HG02840 (cell line): Measurements from ENCODE around the gene FRMD4A.

ENCODE experiments used
- ATAC-seq: cut with Tn5 transposase; IDR thresholded peaks from one replicate; pipeline ENCODE4 v1.9.1; 2021; ENCODE audit warnings: mild to moderate bottlenecking, moderate library complexity, moderate number of reproducible peaks; ENCODE audit not compliant: unreplicated experiment, low FRiP score

FRMD4A gene

DNA sequence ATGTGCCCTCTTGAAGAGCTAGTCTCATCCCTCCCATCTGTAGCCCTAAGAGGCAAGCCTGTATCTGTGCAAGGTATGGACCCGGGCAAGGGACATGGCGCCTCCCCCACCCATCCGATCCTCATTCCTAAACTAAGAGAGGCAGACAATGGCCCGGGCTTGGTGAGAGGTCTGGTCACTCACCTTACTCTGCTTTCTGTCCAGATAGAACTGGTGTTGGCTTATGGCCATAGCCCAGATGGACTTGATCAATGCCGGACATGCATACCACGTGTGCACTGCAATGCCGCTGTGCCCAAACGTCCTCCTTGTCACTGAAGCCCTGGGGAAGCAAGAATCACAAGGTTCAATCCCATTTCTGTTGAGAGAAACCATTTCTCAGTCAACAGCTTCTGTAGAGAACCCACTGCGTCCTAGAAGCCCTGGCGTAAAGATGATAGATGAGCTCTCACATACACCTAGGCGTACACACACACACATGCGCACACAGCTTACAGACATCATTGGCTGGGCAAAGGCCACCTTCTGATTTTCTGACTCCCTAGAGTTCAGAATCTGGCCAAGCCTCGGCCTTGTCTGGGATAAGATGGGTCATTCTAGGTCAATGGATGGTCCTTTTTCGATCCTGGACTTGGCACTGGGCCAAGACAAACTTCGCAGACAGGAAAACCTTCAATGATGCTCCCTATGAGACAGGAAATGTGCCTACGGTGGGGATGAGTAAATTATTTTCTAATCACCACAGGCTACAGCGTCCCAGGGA is 629.4 kb downstream of the FRMD4A start:
- no peak for ATAC-seq

DNA sequence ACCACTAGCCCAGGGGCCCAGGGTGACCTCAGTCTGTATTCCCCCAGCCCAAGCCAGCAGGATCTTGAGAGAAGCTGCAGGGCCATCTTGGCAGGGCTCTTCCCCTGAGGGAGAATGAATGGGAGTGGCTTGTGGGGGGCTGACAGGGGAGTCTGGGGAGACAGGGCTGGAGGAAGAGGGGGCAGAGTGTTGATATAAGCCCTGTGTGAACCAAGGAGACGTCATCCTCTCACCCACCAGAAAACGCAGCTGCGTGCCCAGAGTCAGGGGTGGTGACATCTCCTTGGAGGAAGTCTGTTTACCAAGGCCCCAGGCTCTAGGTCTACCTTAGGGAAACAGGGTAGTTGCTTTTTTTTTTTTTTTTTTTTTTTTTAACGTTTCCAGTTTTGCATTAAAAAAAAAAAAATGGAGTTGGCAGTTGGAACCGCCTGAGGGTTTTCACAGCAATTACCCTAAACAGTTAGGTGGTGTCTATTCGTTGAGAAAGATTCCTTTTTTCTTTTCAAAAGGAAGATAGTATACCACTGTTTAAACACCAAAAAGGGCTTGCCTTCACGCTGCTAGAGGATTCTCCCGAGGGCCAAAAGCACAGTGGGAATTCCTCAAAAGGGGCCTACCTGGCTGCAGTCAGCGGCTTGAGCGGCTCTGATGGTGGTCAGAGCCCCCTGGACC is 630.1 kb downstream of the FRMD4A start:
- ATAC-seq = no peak

DNA sequence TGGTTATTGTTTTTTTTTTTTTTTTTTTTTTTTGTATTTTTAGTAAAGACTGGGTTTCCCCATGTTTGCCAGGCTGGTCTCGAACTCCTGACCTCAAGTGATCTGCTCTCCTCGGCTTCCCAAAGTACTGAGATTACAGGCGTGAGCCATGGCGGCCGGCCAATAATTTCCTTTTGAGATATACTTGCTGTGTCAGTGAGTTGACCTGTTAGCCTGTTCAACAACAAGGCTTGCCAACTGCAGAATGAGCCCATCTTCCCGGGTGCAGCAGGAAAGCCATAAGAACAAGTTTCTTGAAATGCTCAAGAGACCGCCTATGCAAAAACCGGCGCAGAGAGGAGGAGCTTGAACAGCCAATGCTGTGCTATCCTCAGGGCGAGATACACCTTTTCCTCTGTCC is 631.5 kb downstream of the FRMD4A start:
- no peak for ATAC-seq

DNA sequence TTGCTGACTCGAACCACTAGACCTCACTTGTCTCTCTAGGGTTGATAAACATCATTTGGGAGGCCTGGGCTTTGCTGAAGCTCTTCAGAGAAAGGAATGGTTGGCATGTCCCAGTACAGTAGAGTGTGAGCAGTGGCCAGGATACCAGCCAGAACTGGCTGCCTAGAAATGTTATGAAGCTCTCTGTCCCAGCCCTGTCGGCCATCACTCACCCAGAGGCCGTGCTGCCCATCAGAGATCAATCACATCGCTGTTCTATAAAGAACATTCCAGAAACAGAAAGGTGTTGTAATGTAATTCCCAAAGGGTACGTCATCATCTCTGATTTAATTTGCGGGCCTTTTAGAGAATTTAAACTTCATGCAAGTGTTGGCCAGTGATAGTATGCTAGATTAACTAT is 632.5 kb downstream of the FRMD4A start:
- no peak for ATAC-seq

DNA sequence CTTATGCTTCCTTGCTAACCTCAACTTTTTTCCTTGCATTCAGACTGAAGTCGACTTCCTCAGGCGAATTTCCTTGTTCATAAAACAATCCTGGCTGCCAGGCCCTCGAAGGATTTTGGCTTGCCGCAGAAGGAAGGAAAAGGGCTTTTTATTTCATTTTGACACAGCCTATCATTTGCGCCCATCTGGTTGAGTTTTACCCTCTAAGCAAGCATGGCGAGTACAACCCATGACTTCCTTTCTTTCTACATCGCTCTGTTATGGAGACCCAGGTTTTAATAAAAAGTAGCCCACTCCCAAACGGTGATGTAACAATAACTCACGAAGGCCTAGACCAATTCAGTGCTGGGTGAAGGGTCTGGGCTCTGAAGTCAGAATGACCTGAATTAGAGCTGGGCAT is 634.7 kb downstream of the FRMD4A start:
- no peak for ATAC-seq

DNA sequence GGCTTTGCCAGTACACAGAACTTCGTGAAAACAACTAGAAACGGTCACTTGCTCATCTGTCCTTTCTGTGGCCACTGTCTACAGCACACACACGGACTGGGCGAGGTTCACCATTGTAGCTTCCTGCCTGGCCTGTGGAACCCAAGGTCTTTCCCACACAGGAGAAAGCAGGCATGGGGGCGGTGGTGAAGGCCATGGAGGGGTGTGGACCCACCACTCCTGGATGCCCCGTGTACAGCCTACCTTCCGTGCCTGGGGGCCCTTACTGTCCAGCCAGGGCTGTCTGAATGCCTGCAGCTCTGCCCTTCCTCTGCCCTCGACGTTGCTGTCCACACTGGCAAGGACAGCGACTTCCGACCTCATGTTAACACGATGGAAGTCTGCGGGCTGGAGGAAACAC is 635.1 kb downstream of the FRMD4A start:
- no peak for ATAC-seq

DNA sequence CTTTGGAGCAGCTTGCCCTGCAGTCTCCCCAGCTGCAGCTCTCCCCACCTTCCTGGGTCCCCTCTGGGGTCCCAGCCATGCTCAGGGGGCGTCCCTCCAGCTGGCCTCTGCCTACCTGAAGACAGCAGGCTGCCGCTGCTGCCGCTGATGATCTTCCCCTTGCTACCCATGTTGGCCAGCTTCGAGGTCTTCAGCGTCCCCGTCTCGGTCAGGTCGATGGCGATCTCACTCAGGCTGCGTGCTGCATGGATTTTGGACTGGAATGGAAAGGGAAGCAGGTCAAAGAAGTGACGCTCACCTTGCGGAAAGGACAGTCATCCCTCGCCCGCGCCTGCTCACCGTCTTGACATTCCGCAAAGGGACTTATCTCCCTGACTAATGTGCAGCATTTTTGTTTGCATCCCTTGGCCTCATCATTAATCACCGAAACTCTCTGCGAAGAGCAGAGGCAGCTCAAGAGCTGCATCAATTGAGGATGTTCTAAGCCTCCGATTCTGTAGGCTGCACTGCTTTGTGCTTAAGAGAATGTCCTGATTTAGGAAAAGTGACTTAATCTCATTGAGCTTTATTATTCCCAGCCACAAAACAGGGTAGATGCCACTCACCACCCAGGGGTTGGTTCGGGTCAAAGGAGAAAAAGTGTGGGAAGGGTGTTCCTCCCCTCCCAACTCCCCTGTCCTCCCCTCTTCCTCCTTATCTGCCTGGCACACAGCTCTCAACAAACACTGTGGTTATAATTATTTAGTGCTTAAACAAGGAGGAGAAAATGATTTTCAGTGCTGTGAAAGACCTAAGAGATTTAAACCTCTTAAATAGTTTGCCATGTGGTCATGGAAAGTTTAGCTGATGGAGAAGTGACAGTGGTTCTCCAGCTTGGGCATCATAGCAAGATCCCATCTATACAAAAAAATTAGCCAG is 636.7 kb downstream of the FRMD4A start:
- ATAC-seq = no peak

DNA sequence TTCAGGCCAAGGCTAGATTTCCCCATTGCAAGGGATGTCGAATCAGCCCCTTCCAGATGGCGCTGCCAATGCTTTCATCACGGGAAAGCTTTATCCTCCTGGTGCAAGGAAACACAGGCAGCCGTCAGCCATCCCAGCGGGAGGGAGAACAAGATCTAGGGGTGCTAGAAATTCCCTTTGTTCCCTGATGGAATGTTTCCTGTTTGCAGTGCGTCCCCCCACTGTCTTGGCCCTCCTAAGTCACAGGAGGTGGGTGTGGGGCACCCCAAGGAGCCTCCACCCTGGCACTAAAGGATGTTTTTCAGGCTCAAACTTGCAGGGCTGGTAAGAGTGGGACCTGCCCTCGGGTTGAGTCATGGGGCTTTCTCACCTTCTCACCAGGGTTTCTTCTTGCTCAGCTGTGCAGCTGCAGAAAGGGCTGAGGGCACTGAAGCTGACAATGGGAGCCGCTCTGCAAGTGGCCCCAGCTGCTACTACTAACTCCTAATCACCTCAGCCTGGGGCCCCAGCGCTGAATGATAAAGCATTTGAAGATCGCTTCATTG is 640.4 kb downstream of the FRMD4A start:
- ATAC-seq = no peak

DNA sequence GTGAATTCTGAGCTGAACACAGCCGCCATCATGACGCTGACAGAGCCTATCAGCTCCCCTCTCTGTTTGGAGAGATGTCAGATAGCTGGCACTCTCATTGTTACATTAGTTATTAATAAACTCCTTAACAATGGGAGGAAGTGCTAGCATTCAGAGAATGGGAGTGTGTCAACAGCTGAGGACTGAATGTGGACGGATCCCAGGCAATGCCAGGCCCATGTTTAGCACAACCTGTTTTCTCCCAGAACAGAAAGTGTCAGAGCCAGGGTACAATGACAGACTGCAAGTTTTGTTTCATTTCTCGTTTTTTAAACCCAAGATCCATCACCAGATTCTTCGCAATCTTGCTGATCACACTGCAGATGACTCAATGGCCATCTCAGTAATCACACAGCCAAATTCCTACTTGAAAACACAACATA is 644.4 kb downstream of the FRMD4A start:
- ATAC-seq = no peak

DNA sequence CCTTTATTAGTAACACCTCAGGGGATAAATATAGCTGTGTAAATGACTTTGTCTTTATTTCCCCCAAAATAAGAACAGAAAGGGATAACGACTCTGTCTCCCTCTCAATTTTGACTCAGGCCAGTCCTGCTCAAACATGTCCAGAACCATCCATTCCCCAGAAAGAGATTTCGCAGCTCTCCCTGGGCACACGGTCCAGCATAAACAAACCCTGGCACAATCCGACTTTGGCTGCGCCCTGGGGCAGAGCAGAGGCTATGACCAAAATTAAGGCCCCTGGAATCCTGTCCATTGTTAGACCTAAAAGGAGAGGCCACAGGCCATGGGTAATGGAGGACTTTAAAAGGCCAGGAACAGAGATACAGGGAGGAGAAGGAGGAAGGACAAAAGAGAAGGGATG is 644.8 kb downstream of the FRMD4A start:
- no peak for ATAC-seq

DNA sequence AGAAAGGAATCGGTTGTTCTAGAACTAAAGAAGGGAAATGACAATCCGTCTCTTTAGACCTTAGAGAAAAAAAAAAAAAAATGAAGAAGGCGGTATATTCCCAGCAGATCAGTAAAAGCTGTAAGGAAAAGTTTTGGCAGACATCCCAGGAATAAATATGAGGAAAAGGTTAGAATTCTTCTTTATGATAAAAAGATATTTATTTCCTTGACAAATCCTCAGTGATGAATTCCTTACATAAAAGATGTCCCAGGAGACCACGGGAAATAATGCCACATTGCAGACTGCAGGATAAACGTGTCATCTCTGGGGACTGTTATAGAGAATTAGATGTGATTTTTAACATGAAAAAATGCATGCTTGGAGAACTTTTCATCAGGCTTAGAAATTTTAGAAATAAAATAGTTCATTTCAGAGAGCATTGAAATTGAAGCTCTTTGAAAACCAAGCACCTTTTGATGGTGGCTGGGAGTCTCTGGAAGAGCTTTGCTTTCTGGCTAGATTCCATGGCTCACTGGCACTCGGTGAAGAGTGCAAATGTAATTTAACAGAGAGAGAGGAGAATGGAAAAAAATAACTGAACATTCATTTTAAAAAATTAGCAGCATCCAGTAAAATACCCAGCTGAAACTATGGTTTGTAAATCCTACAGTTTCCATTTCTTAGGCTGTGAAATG is 645.8 kb downstream of the FRMD4A start:
- no peak for ATAC-seq

DNA sequence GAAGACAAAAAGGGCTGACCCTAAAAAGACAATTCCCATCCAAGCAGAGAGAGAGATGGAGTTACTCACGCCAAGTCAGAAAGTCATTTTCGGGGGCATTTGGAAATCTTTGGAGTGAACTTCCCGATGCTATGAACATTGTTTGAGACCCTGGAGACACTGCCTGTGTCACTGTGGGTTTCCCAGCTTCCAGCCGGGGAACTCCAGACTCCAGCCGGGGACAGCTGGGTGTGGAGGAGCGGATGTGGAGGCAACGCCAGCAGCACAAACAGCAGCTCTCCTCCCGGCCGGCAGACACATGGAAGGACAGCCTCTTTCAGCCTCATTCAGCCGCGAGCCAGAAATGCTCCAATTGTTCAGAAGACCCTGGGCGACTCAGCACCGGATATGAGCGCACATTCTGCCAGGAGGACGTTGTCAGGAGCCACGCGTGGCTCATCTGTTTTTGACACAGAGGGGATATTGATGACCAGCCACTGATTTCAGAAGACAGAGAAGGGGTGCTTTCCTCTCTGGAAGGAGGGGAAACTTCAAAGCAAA is 646.4 kb downstream of the FRMD4A start:
- no peak for ATAC-seq

DNA sequence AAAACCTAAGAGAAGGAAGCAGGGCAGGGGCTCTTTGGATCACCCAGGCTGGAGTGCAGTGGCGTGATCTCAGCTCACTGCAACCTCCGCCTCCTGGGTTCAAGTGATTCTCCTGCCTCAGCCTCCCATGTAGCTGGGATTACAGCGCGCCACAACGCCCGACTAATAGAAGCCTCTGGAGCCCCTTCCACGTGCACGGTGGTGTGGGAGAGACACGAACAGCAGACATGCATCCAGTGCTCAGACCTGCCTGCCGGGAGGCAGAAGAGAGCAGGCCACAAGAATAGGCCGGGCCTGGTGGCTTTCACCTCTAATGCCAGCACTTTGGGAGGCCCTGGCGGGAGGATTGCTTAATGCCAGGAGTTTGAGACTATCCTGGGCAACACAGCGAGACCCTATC is 647.7 kb downstream of the FRMD4A start:
- ATAC-seq = no peak

DNA sequence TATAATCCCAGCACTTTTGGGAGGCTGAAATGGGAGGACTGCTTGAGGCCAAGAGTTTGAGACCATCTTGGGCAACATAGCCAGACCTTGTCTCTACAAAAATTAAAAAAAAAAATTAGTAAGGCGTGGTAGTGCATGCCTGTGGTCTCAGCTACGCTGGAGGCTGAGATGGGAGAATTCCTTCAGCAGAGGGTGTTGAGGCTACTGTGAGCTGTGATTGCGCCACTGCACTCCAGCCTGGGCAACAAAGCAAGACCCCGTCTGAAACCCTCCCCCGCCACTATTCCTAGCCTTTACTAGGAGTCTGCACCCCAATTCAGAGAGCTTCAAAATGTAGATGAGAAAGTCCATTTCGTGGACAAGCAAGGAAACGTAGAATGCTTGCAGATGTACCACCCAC is 648.8 kb downstream of the FRMD4A start:
- no peak for ATAC-seq

DNA sequence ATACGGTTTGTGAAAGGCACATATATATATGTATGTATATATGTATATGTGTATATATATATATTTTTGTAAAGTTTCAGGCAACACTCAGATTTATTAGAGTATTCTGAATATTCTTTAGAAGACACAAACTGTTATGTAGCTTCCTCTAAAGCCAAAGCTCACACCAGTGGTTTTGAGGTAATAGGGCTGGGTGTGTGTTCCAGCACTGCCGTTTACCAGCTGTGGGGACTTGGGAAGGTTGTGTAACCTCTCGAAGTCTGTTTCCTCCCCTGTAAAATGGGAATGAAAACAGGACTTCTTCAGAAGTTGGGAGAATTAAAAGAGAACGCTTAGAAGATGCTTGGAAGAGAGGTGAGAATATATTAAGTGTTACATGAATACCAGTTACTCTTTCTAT is 649.2 kb downstream of the FRMD4A start:
- no peak for ATAC-seq

DNA sequence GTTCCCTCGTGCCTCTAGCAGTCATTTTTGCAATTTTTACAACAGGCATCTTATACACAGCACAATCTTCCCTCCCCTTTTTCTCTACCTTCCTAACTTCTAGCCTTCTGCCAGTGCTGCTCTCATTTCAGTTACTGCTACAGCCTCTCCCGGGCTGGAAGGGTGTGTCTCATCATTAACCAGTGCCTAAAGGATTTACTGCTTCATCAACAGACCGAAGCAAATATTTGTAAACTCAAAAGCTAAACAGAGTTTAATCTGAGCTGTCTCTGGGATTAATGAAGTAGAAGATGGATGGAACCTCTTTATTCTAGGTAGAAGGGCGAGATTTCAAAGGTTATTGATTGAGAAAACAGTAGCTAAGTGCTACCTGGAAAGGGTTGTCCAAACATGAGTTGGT is 649.6 kb downstream of the FRMD4A start:
- no peak for ATAC-seq

DNA sequence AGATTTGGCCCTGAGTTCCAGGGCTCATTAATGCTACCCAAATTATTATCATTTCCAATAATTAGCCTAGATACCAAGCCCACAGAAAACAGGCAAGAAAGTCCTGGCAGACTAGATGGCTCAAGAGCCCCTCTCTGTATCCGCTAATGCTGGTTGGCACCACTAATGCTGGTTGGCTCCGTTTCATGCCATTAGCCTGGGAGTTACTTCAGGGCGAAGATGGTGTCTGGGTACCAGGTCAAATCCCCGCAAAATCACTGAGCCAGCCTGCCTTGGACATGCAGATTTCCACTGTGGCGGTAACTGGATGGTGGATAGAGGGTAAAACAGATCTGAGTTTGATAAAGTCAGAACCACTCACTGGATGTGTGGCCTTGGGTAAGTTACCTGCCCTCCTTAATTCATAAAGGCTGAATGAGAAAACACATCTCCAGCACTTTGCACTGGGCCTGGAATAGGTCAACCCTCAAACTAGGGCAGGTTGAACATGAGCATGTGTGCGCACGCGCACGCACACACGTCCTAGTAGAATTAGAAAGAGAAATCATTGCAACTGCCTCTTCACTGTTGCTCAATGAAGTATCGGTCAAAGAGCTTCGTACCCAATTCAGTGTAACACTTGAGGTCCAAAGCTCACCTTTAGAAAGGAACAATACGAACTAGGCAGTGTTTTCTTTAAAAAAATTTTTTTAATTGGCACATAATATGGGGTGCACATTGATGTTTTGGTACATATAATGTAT is 652.5 kb downstream of the FRMD4A start:
- no peak for ATAC-seq

DNA sequence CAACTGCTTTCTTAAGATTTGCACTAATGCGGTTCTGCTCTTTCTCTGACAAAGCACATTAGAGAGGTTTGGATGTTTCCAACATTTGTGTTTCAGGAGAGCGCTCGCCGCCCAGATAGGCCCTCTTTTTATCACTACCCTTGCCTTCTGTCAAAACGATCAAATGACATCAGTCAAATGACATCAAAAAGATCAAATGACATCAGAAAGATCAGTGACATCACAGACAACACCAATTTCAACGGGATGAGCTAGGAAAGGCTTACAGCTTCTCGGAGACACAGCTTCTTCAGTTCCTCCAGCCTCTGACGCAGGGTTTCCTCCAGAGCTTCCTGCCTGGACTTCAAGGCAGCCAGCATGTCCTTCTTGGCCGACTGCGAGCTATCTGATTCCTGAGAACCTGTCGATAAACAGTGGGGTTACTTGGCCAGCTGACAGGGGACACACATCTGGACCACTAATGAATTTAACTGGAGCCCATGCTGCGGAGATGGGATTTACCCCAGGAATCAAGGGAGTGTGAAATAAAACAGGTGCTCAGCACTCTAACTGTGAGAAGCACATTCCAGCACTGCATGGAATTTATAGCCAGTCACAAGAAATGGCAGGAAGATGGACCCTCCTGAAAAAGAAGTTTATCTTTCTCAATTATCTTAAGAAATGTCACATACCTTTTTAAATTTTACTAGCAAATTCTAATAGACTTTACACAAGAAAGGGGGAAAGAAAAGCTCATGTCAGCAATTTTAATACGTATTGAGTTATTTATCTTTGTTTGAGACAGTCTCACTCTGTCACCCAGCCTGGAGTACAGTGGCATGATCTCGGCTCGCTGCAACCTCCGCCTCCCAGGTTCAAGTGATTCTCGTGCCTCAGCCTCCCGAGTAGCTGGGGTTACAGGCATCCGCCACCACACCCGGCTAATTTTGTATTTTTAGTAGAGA is 655.8 kb downstream of the FRMD4A start:
- no peak for ATAC-seq
